Activated naive CD8-positive, alpha-beta T cell treated with anti-CD3 and anti-CD28 coated beads, Interleukin-2, amount 50 U/mL, for 24 hours (primary cell): Measurements from ENCODE around the gene TRAPPC2L.
"Not testable (repeated sequence)": the region's sequence is repeated elsewhere in the genome, so short reads cannot be mapped to it uniquely, and the experiment has no call there.

Experiments used
- ATAC-seq: fragments of 150-1000 bp; cut with Tn5 transposase; one replicate; pipeline ENCODE4 v1.10.0; 2021
- DNase-seq: peaks from one replicate; pipeline ENCODE4 v3.0.0; 2021
- H3K27ac Mint-ChIP-seq: one replicate; pipeline ENCODE4 v1.8.0; 2021; ENCODE audit warnings: mild to moderate bottlenecking, mixed read lengths
- H3K27me3 Mint-ChIP-seq: one replicate; pipeline ENCODE4 v1.8.0; 2021; ENCODE audit warnings: mixed read lengths
- H3K36me3 Mint-ChIP-seq: one replicate; pipeline ENCODE4 v1.8.0; 2021; ENCODE audit warnings: low read depth, mixed read lengths
- H3K4me1 Mint-ChIP-seq: one replicate; pipeline ENCODE4 v1.8.0; 2021; ENCODE audit warnings: mixed read lengths
- H3K4me3 Mint-ChIP-seq: one replicate; pipeline ENCODE4 v1.8.0; 2021; ENCODE audit warnings: mild to moderate bottlenecking, moderate library complexity, mixed read lengths
- H3K9me3 Mint-ChIP-seq: one replicate; pipeline ENCODE4 v1.8.0; 2021; ENCODE audit warnings: mixed read lengths

TRAPPC2L gene

DNA sequence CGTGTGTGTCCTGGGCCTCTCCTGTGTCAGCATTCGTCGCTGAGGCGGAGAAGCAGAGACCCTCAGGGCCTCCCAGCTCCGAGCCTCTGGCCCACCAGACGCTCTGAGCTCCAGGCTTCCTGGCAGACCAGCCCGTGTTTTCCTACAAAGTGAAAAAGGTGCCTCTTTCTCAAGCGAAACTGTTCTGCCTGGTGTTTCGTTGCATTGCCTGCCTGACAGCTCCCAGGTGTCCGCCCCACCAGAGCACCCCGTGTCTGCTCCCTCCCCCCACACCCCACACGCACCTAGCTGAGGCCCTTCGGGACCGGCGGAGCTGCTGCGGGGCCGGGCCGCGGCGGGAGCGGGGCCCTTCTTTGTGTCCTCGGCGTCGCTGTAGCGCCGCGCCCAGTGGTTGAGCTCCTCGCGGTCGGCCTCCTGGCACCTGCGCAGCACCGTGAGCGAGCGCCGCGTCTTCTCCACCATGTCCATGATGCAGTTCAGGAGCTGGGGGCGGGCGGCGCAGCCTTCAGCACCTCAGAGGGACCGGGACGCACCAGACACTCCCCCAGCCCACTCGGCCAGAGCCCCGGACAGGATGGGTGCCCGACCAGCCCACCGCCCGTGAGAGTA is 24.2 kb downstream of the TRAPPC2L start:
- ATAC-seq (no peak), DNase-seq (no peak)
- no peaks in the 10 kb centered on the region for H3K27me3 Mint-ChIP-seq
- peaks cover 2% of the 10 kb centered on the region for H3K4me1 Mint-ChIP-seq
- H3K27ac Mint-ChIP-seq: no peak overlapping the region
- H3K9me3 Mint-ChIP-seq: no peaks in the 10 kb centered on the region
- peaks cover 1% of the 10 kb centered on the region for H3K36me3 Mint-ChIP-seq
- H3K4me3 Mint-ChIP-seq: no peak overlapping the region

DNA sequence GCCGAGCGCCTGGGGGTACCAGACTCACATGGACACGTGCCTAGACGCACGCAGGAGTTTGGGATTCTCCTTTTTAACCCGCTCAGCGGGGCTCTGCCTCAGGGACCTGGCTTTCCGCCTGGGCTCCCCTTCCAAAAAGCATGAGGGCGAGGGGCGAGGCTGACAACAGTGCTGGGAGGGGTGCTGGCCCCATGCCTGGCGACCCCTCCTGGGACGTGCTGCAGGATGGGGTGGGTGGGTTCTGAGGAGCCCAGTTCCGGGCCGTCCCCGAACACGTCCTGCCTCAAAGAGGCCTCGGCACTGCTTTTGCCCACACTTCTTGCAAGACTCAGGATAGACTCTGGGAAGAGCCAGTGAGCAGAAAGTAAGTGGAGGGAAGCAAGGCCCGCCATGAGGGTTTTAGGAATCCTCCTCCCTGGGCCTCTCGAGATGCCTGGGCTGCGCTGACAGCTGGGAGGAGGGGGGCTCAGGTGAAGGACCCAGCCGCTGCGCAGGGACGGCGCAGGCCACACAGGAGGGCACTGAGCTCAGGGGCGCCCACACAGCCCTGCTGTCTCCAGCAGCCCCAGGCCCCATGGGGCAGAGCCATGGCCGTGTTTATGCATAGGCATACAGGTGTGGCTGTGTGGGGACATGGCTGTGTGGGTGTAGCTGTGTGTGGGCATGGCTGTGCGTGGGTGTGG is 24.9 kb downstream of the TRAPPC2L start:
- Mint-ChIP-seq H3K27ac (no peak overlapping the region), H3K4me1 (peaks cover 2% of the 10 kb centered on the region), H3K4me3 (no peak overlapping the region), H3K36me3 (no peaks in the 10 kb centered on the region), H3K9me3 (no peaks in the 10 kb centered on the region), H3K27me3 (no peaks in the 10 kb centered on the region)
- DNase-seq: no peak
- no peak for ATAC-seq

GRCh38 chr16:88882358-88883030 is 25.6 kb downstream of the TRAPPC2L start:
- peaks cover 2% of the 10 kb centered on the region for H3K4me1 Mint-ChIP-seq
- H3K27ac Mint-ChIP-seq: no peak overlapping the region
- no peak for DNase-seq
- H3K4me3 Mint-ChIP-seq: no peak overlapping the region
- H3K27me3 Mint-ChIP-seq: no peaks in the 10 kb centered on the region
- no peaks in the 10 kb centered on the region for H3K9me3 Mint-ChIP-seq
- ATAC-seq: no peak
- H3K36me3 Mint-ChIP-seq: no peaks in the 10 kb centered on the region

- ATAC-seq (no peak), DNase-seq (no peak)
- peaks cover 2% of the 10 kb centered on the region for H3K4me1 Mint-ChIP-seq
- H3K36me3 Mint-ChIP-seq: no peaks in the 10 kb centered on the region
- H3K27me3 Mint-ChIP-seq: no peaks in the 10 kb centered on the region
- H3K27ac Mint-ChIP-seq: no peak overlapping the region
- H3K9me3 Mint-ChIP-seq: no peaks in the 10 kb centered on the region
- no peak overlapping the region for H3K4me3 Mint-ChIP-seq
Measured at GRCh38 chr16:88883117-88883895, 26.4 kb downstream of the TRAPPC2L start.

GRCh38 chr16:88883946-88884345 is 27.0 kb downstream of the TRAPPC2L start:
- ATAC-seq: no peak
- no peak for DNase-seq
- Mint-ChIP-seq H3K36me3 (no peaks in the 10 kb centered on the region), H3K27me3 (no peaks in the 10 kb centered on the region), H3K9me3 (no peaks in the 10 kb centered on the region), H3K4me1 (peaks cover 2% of the 10 kb centered on the region), H3K4me3 (no peak overlapping the region), H3K27ac (no peak overlapping the region)

DNA sequence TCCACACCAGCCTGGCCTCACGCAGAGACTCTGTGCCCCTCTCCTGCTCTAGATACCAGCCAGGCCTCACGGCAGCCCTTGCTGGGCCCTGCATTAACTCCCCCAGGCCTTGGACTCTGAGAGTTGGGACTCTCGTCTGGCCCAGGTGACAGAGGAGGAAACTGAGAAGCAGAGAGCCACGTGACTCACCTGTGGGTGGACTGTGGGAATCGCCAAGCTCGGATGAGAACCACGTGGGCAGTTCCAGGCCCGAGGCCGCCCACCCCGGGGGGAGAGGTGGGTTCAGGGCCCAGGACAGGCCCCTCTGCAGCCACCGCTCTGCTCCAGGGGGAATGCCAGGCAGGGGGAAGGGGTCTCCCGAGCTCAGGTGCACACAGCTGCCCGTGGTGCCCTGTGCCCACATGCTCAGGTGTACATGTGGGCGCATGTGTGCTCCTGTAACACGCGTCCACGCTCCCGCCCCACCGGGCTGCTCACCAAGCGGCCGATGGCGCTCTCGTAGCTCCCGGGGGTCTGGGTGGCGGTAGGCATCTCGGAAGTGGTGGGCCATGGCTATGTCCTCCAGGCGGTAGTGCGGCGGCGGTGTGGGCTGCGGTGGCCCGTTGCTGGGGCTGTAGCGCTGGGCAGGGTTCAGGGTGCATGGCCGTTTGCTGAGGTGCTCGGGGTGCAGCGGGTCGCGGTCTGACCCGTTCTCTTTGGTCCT is 27.8 kb downstream of the TRAPPC2L start:
- no peak overlapping the region for H3K27ac Mint-ChIP-seq
- H3K4me3 Mint-ChIP-seq: no peak overlapping the region
- H3K4me1 Mint-ChIP-seq: peaks cover 2% of the 10 kb centered on the region
- no peak for DNase-seq
- H3K9me3 Mint-ChIP-seq: no peaks in the 10 kb centered on the region
- no peak for ATAC-seq
- H3K36me3 Mint-ChIP-seq: no peaks in the 10 kb centered on the region
- H3K27me3 Mint-ChIP-seq: no peaks in the 10 kb centered on the region

- H3K36me3 Mint-ChIP-seq: no peaks in the 10 kb centered on the region
Measured at GRCh38 chr16:88885693-88886280, 28.9 kb downstream of the TRAPPC2L start.

GRCh38 chr16:88886420-88886844 is 29.5 kb downstream of the TRAPPC2L start:
- no peak overlapping the region for H3K27ac Mint-ChIP-seq
- no peaks in the 10 kb centered on the region for H3K27me3 Mint-ChIP-seq
- DNase-seq (no peak), ATAC-seq (no peak)
- peaks cover 2% of the 10 kb centered on the region for H3K4me1 Mint-ChIP-seq
- H3K9me3 Mint-ChIP-seq: no peaks in the 10 kb centered on the region
- no peaks in the 10 kb centered on the region for H3K36me3 Mint-ChIP-seq
- H3K4me3 Mint-ChIP-seq: no peak overlapping the region

More at GRCh38 chr16:88885693-88886280, 28.9 kb downstream of the TRAPPC2L start:
- H3K27ac Mint-ChIP-seq: no peak overlapping the region
- H3K4me3 Mint-ChIP-seq: no peak overlapping the region
- H3K9me3 Mint-ChIP-seq: no peaks in the 10 kb centered on the region
- ATAC-seq: no peak
- no peak for DNase-seq
- peaks cover 2% of the 10 kb centered on the region for H3K4me1 Mint-ChIP-seq
- H3K27me3 Mint-ChIP-seq: no peaks in the 10 kb centered on the region

- Mint-ChIP-seq H3K4me1 (peaks cover 2% of the 10 kb centered on the region), H3K4me3 (no peak overlapping the region), H3K27me3 (no peaks in the 10 kb centered on the region), H3K36me3 (no peaks in the 10 kb centered on the region), H3K9me3 (no peaks in the 10 kb centered on the region), H3K27ac (no peak overlapping the region)
- ATAC-seq (no peak), DNase-seq (no peak)
Measured at GRCh38 chr16:88886845-88887521, 30.1 kb downstream of the TRAPPC2L start.

DNA sequence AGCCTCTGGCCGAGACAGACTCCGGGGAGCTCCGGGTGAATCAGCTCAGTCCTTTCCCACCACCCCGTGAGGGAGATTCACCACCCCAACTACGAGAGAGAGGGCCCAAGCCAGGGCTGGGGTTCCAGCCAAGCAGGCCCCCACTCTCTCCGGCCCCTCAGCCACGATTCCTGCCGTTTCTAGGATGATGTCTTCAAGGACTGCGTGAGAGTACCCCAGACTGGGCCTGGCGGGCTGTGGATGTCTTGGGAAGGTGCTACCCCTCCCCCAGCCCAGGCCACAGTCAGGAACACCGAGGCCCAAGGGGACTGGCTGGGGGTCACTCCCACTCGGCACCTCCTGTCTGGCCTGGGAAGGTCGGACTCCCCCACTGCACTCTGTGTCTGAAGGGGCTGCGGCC is 31.1 kb downstream of the TRAPPC2L start:
- no peak overlapping the region for H3K27ac Mint-ChIP-seq
- no peaks in the 10 kb centered on the region for H3K9me3 Mint-ChIP-seq
- ATAC-seq (no peak), DNase-seq (no peak)
- no peaks in the 10 kb centered on the region for H3K27me3 Mint-ChIP-seq
- no peaks in the 10 kb centered on the region for H3K36me3 Mint-ChIP-seq
- no peak overlapping the region for H3K4me3 Mint-ChIP-seq
- H3K4me1 Mint-ChIP-seq: no peaks in the 10 kb centered on the region

DNA sequence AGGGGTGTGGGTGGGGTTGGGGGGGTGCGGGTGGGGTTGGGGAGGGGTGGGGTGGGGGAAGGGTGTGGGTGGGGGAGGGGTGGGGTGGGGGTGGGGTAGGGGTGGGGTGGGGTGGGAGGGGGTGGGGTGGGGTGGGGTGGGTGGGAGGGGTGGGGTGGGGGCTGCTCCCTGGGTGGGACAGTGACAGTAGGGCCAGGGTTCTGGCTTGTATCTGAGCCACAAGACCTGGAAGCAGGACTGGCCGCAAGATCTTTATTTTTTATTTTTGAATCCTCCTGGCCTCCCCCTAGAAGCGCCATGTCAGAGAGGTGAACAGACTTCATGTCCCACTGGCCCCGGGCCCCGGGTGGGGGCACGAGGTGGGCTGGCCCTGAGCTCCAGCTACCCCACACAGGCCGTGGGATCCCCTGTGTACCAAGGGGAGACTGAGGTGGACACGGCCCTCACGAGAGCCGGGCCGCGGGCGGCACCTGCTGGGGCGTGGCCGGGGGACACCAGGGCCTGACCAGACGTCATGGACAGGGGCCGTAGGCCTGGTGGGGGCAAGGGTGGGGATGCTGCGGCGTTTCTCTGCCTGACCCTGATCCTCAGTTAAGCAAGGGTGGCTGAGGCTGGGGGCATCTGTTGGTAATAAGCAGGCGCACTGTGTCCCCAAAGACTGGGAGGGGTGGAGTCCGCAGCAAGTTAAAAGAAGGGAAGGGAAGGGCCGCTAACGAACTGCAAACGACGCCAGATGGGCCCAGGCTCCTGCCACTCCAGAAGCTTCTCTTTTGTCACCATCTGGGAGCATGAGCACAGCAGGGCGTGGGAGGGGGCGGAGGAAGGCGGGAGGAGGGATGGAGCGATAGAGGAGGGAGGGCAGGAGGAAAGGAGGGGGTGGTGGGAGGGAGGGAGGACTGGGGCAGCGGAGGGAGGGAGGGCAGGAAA is 31.8 kb downstream of the TRAPPC2L start:
- no peaks in the 10 kb centered on the region for H3K36me3 Mint-ChIP-seq
- no peaks in the 10 kb centered on the region for H3K27me3 Mint-ChIP-seq
- ATAC-seq (no peak), DNase-seq (no peak)
- H3K9me3 Mint-ChIP-seq: no peaks in the 10 kb centered on the region
- H3K4me1 Mint-ChIP-seq: no peaks in the 10 kb centered on the region
- no peak overlapping the region for H3K27ac Mint-ChIP-seq
- no peak overlapping the region for H3K4me3 Mint-ChIP-seq

DNA sequence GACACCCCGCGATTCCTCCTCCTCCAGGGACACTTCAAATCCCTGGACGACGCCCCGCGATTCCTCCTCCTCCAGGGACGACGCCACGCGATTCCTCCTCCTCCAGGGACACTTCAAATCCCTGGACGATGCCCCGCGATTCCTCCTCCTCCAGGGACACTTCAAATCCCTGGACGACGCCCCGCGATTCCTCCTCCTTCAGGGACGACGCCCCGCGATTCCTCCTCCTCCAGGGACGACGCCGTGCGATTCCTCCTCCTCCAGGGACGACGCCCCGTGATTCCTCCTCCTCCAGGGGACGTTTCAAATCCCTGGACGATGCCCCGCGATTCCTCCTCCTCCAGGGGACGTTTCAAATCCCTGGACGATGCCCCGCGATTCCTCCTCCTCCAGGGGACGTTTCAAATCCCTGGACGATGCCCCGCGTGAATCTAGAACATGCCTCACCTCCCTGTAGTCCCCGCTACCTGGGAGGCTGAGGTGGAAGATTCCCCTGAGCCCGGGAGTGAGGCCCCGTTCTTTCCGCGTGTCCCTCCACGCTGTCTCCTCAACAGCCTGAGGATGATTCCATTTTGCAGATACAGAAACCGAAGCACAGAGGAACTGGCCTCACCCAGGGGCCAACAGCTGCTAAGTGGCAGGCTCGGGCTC is 32.9 kb downstream of the TRAPPC2L start:
- not testable (repeated sequence) for DNase-seq, H3K4me1 Mint-ChIP-seq, H3K4me3 Mint-ChIP-seq, H3K9me3 Mint-ChIP-seq, H3K36me3 Mint-ChIP-seq, H3K27ac Mint-ChIP-seq, ATAC-seq, H3K27me3 Mint-ChIP-seq
